Kidney epithelial cell (primary cell): ENCODE measurements around the gene ARL5C. TPM values are rescaled to one million over a fixed set of nuclear protein-coding genes. Genes with fewer than 3 reads are reported as not detected.

Experiments
- DNase-seq: peaks from one replicate; pipeline ENCODE4 v3.0.0-alpha.2; 2010; ENCODE audit warnings: low read depth
- H3K27me3 ChIP-seq: 2 replicates; pipeline ENCODE4 v1.6.0; 2011; ENCODE audit warnings: low read length; ENCODE audit not compliant: control insufficient read depth, insufficient read depth
- H3K36me3 ChIP-seq: 2 replicates; pipeline ENCODE4 v1.5.1; 2011; ENCODE audit warnings: low read length; ENCODE audit not compliant: control insufficient read depth, insufficient read depth
- H3K4me3 ChIP-seq: 2 replicates; pipeline ENCODE4 v1.5.1; 2011; ENCODE audit warnings: low read depth, mild to moderate bottlenecking, control low read depth, low read length
- CTCF ChIP-seq: IDR thresholded peaks from 2 replicates; pipeline ENCODE4 v1.5.1; 2011; ENCODE audit warnings: mild to moderate bottlenecking, moderate library complexity, low read length, control low read depth, inconsistent platforms; ENCODE audit not compliant: insufficient read depth, poor library complexity, severe bottlenecking
- total RNA-seq: library from RNA; depleted of rRNA; stranded (reverse); fragments of >200 nt; gene quantifications from 2 replicates; pipeline ENCODE4 v1.2.3, GENCODE V29; 2015

ARL5C gene, protein sequence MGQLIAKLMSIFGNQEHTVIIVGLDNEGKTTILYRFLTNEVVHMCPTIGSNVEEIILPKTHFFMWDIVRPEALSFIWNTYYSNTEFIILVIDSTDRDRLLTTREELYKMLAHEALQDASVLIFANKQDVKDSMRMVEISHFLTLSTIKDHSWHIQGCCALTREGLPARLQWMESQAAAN
- total RNA-seq: not detected in 2 replicates

- Histone ChIP-seq H3K4me3 (peak within 1 kb of the TSS; percentile 43), H3K27me3 (peaks cover 37% of the 10 kb centered on the region), H3K36me3 (no peaks in the 10 kb centered on the region)
- no peak for TF ChIP-seq CTCF
- DNase-seq: no peak
Measured at GRCh38 chr17:39165841-39166349, at the start of gene ARL5C. Gene ARL5C (minus strand): TSS chr17:39166161. CDS start chr17:39165760, 401 bp downstream.

- no peak for TF ChIP-seq CTCF
- Histone ChIP-seq H3K27me3 (peaks cover 36% of the 10 kb centered on the region), H3K4me3 (no peak overlapping the region), H3K36me3 (no peaks in the 10 kb centered on the region)
- DNase-seq: no peak
Measured at GRCh38 chr17:39213852-39214251, 47.9 kb upstream of the ARL5C start.

GRCh38 chr17:39212841-39213480 is 47.0 kb upstream of the ARL5C start:
- TF ChIP-seq CTCF: no peak
- H3K27me3 ChIP-seq: peaks cover 32% of the 10 kb centered on the region

DNA sequence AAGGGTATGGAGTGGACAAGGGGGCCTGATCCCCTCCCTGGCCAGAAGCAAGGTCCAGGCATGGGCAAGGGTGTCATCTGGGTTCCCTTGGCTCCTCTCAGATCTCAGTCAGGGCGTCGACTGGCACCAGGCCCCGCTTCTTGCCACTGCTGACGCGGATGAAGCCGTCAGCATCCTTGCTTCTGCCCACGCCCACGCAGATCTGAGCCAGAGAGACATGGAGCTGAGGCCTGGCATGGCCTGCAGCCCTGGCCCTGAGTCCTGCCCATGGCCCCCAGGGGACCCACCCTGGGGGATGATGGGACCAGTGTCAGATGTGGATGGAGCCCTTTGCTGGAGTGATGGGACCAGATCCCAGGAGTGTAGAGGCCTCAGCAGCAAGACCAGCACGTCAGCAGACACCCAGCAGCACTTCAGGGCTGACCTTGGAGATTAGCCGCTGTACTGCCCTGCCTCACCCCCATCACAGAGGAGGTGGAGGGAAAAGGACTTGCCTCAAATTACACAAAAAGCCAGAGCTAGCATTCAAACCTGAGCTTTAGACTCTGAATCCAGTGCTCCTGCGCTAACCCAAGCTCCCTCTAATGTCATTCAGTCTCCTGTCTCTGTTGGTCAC is 46.3 kb upstream of the ARL5C start:
- DNase-seq: no peak
- no peak overlapping the region for H3K4me3 ChIP-seq
- peaks cover 28% of the 10 kb centered on the region for H3K27me3 ChIP-seq
- no peak for TF ChIP-seq CTCF
- H3K36me3 ChIP-seq: no peaks in the 10 kb centered on the region

More at GRCh38 chr17:39212841-39213480, 47.0 kb upstream of the ARL5C start:
- Histone ChIP-seq H3K36me3 (no peaks in the 10 kb centered on the region), H3K4me3 (no peak overlapping the region)
- DNase-seq: no peak

DNA sequence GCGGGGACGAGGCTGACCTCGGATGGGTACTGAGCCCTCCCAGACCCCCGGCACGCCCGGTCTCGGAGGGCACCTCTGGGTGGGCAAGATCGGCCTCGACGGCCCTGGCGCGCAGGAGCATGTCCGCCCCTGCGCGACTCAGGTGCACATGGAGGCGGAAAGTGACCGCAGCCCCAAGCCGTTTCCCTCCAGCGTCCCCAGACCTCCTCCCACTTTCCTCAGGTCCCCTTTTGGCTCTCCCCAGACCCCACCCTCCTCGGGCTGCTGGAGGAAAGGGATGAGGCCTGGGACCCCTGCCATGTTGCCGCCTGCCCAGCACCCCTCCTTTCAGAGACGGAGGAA is 44.1 kb upstream of the ARL5C start:
- Histone ChIP-seq H3K27me3 (peaks cover 18% of the 10 kb centered on the region), H3K36me3 (peaks cover under 1% of the 10 kb centered on the region), H3K4me3 (peak overlapping the region; percentile 8)
- TF ChIP-seq CTCF: no peak
- DNase-seq: no peak
